Panc1 (cell line): ENCODE results near the gene PXK. TPM values are rescaled to one million over a fixed set of nuclear protein-coding genes. Genes with fewer than 3 reads are reported as not detected.

ENCODE experiments used
- ATAC-seq: fragments of 200-7000 bp; cut with Tn5 transposase; 2 replicates; pipeline ENCODE4 v1.9.1; 2020; ENCODE audit warnings: mild to moderate bottlenecking, moderate library complexity
- Bru-seq: library from RNA; stranded (reverse); fragments of 400-500 nt; gene quantifications from one replicate; lab custom pipeline; 2021; lab: Mats Ljungman, UMichigan
- BruChase-seq, 2 experiments: library from RNA; stranded (reverse); fragments of 400-500 nt; gene quantifications; one replicate each; lab custom pipeline; 2021; lab: Mats Ljungman, UMichigan
- BruUV-seq: library from RNA; stranded (reverse); fragments of 400-500 nt; replicated peaks from 2 replicates; lab custom pipeline; 2021; lab: Mats Ljungman, UMichigan
- CTCF ChIA-PET: fragments of 300-600 bp; sonication (Branson Sonifier 250); formaldehyde crosslinking; loops from one replicate; lab custom pipeline; 2022; ENCODE audit warnings: antibody characterized with exemption; lab: Charles Lee
- POLR2A ChIA-PET: fragments of 300-600 bp; sonication (Branson Sonifier 250); formaldehyde crosslinking; loops from one replicate; lab custom pipeline; 2022; ENCODE audit warnings: antibody characterized with exemption; lab: Charles Lee
- DNase-seq: peaks from one replicate; pipeline ENCODE4 v3.0.0-alpha.2; 2010; ENCODE audit warnings: low read depth, low spot score
- H3K27ac ChIP-seq: 2 replicates; pipeline ENCODE4 v1.5.1; 2011; ENCODE audit warnings: mild to moderate bottlenecking, low read length, inconsistent platforms
- H3K27me3 ChIP-seq: fragments of 200-500 bp; sonication (Bioruptor generic); 2 replicates; pipeline ENCODE4 v1.6.0; 2014; ENCODE audit warnings: low read length, inconsistent platforms; ENCODE audit not compliant: control insufficient read depth, insufficient read depth
- H3K36me3 ChIP-seq: fragments of 200-500 bp; sonication (Bioruptor generic); 2 replicates; pipeline ENCODE4 v1.5.1; 2014; ENCODE audit warnings: inconsistent platforms, mild to moderate bottlenecking, low read length, moderate library complexity; ENCODE audit not compliant: control insufficient read depth, insufficient read depth
- H3K4me1 ChIP-seq: 2 replicates; pipeline ENCODE4 v1.5.1; 2011; ENCODE audit warnings: inconsistent platforms, mild to moderate bottlenecking, low read length, moderate library complexity; ENCODE audit not compliant: control insufficient read depth, insufficient read depth
- H3K4me3 ChIP-seq, 2 experiments: 2 replicates each; pipeline ENCODE4 v1.5.1; 2011 to 2012; ENCODE audit warnings: low read depth in 2 of 2, low read length in 2 of 2, mild to moderate bottlenecking in 2 of 2, inconsistent platforms in 1 of 2, moderate library complexity in 1 of 2
- H3K9me3 ChIP-seq: fragments of 200-500 bp; sonication (Bioruptor generic); 2 replicates; pipeline ENCODE4 v1.5.1; 2014; ENCODE audit warnings: low read depth, mild to moderate bottlenecking, inconsistent platforms, low read length, moderate library complexity; ENCODE audit not compliant: control insufficient read depth, insufficient read depth
- POLR2AphosphoS5 ChIP-seq: IDR thresholded peaks from 2 replicates; pipeline ENCODE4 v1.6.1; 2012; ENCODE audit warnings: mild to moderate bottlenecking, low read depth, low read length, moderate library complexity
- SIN3A ChIP-seq: IDR thresholded peaks from 2 replicates; pipeline ENCODE4 v1.6.1; 2012; ENCODE audit warnings: low read depth, mild to moderate bottlenecking, low read length, moderate library complexity, borderline replicate concordance; ENCODE audit not compliant: insufficient read depth
- TCF7L2 ChIP-seq: IDR thresholded peaks from 2 replicates; pipeline ENCODE4 v1.6.1; 2011; ENCODE audit warnings: mild to moderate bottlenecking, low read depth, low read length, inconsistent platforms
- in situ Hi-C: cut with HindIII; loops from 2 replicates; pipeline ENCODE4 v1.10.0; 2016; ENCODE audit warnings: low sequenced_read_pairs, low pct_unique_long_range_greater_than_20kb
- intact Hi-C: fragments of 100-400 bp; cut with micrococcal nuclease; formaldehyde crosslinking; loops from one replicate; pipeline ENCODE4 v1.10.0; 2022; ENCODE audit not compliant: unreplicated experiment
- long read RNA-seq: library from polyadenylated mRNA; unstranded; transcript quantifications from one replicate; pipeline ENCODE4 v2.0.0, GENCODE V29; 2021; ENCODE audit not compliant: unreplicated experiment
- polyA plus RNA-seq: library from polyadenylated mRNA; unstranded; fragments of >200 nt; gene quantifications from one replicate; pipeline ENCODE4 v1.2.1, GENCODE V29; 2012; ENCODE audit warnings: missing spikeins; ENCODE audit not compliant: insufficient read length
- total RNA-seq: library from RNA; stranded (reverse); gene quantifications from one replicate; pipeline ENCODE4 v1.2.1, GENCODE V29; 2021; ENCODE audit not compliant: unreplicated experiment
- TF ChIP-seq, protein P1 (sequence below): fragments of 450-650 bp; IDR thresholded peaks from 2 replicates; pipeline ENCODE4 v1.5.1; 2017; ENCODE audit warnings: mild to moderate bottlenecking
- TF ChIP-seq, protein P2 (sequence below), 2 experiments: IDR thresholded peaks; 2 replicates each; pipeline ENCODE4 v1.6.1; 2011 to 2012; ENCODE audit warnings: low read depth in 2 of 2, control low read depth in 1 of 2, low read length in 1 of 2, mild to moderate bottlenecking in 1 of 2, moderate library complexity in 1 of 2; ENCODE audit not compliant: insufficient read depth in 1 of 2

PXK gene
- 14.2 TPM for total RNA-seq
- polyA plus RNA-seq: 11.6 TPM
- Bru-seq, nascent RNA: percentile 59 among the genes with signal in this experiment
- percentile 54 among the genes with signal in this experiment for BruChase-seq, experiment 1, labeled RNA remaining after a 2-hour chase
- percentile 57 among the genes with signal in this experiment for BruChase-seq, experiment 2, labeled RNA remaining after a 6-hour chase
- long read RNA-seq, transcript PXK-202 (18 exons, 2,037 nt): major isoform, 15 of 52 reads
- long read RNA-seq, partial matches to known transcripts: 7 of 52 reads
- long read RNA-seq, other reads (novel, unspliced or antisense): 25 of 52 reads

- ChIA-PET POLR2A (no interaction called here), CTCF (interaction anchor here (0.6 to 0.7 kb wide), 2 partner anchors 151 to 213 kb away, joined by 3 to 5 read pairs; no protein-coding TSS in a partner anchor)
- Histone ChIP-seq H3K4me3 (peak within 1 kb of the TSS; percentile 62 to 77), H3K27me3 (no peaks in the 10 kb centered on the region), H3K4me1 (peaks cover 8% of the 10 kb centered on the region), H3K36me3 (no peaks in the 10 kb centered on the region), H3K9me3 (no peaks in the 10 kb centered on the region), H3K27ac (peak within 1 kb of the TSS; percentile 86)
- peak; percentile 94 for ATAC-seq
- in situ Hi-C loops (no loop called here), intact Hi-C loops (no loop called here)
- no peak for TF ChIP-seq TCF7L2
- TF ChIP-seq, protein P1, sequence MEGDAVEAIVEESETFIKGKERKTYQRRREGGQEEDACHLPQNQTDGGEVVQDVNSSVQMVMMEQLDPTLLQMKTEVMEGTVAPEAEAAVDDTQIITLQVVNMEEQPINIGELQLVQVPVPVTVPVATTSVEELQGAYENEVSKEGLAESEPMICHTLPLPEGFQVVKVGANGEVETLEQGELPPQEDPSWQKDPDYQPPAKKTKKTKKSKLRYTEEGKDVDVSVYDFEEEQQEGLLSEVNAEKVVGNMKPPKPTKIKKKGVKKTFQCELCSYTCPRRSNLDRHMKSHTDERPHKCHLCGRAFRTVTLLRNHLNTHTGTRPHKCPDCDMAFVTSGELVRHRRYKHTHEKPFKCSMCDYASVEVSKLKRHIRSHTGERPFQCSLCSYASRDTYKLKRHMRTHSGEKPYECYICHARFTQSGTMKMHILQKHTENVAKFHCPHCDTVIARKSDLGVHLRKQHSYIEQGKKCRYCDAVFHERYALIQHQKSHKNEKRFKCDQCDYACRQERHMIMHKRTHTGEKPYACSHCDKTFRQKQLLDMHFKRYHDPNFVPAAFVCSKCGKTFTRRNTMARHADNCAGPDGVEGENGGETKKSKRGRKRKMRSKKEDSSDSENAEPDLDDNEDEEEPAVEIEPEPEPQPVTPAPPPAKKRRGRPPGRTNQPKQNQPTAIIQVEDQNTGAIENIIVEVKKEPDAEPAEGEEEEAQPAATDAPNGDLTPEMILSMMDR: peak; percentile 44
- TF ChIP-seq POLR2AphosphoS5: no peak
- TF ChIP-seq, protein P2, sequence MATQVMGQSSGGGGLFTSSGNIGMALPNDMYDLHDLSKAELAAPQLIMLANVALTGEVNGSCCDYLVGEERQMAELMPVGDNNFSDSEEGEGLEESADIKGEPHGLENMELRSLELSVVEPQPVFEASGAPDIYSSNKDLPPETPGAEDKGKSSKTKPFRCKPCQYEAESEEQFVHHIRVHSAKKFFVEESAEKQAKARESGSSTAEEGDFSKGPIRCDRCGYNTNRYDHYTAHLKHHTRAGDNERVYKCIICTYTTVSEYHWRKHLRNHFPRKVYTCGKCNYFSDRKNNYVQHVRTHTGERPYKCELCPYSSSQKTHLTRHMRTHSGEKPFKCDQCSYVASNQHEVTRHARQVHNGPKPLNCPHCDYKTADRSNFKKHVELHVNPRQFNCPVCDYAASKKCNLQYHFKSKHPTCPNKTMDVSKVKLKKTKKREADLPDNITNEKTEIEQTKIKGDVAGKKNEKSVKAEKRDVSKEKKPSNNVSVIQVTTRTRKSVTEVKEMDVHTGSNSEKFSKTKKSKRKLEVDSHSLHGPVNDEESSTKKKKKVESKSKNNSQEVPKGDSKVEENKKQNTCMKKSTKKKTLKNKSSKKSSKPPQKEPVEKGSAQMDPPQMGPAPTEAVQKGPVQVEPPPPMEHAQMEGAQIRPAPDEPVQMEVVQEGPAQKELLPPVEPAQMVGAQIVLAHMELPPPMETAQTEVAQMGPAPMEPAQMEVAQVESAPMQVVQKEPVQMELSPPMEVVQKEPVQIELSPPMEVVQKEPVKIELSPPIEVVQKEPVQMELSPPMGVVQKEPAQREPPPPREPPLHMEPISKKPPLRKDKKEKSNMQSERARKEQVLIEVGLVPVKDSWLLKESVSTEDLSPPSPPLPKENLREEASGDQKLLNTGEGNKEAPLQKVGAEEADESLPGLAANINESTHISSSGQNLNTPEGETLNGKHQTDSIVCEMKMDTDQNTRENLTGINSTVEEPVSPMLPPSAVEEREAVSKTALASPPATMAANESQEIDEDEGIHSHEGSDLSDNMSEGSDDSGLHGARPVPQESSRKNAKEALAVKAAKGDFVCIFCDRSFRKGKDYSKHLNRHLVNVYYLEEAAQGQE (IDR thresholded peaks at IDR 0.05; ENCODE audit: insufficient read depth in 1 of 2, low read depth in 2 of 2, low read length in 1 of 2): no peak
- peak; percentile 93; the same call in 1 of the 2 replicates for TF ChIP-seq SIN3A
- no peak for DNase-seq
- BruUV-seq: no TSS peak
Measured at GRCh38 chr3:58332575-58333188, at the start of gene PXK. Gene PXK (plus strand): TSS chr3:58332892. CDS start chr3:58332989, 97 bp downstream.

GRCh38 chr3:58285334-58285733, 47.4 kb upstream of the PXK start:
- intact Hi-C loops: no loop called here
- POLR2A ChIA-PET: no interaction called here
- no TSS peak for BruUV-seq
- Histone ChIP-seq H3K4me3 (no peak overlapping the region), H3K4me1 (no peaks in the 10 kb centered on the region), H3K36me3 (no peaks in the 10 kb centered on the region), H3K27ac (no peak overlapping the region), H3K9me3 (no peaks in the 10 kb centered on the region), H3K27me3 (no peaks in the 10 kb centered on the region)
- TF ChIP-seq TCF7L2 (no peak), SIN3A (no peak), POLR2AphosphoS5 (no peak)
- TF ChIP-seq, protein P2 (IDR thresholded peaks at IDR 0.05; ENCODE audit: insufficient read depth in 1 of 2, low read depth in 2 of 2, low read length in 1 of 2): no peak
- TF ChIP-seq, protein P1: no peak
- DNase-seq (no peak), ATAC-seq (no peak)
- CTCF ChIA-PET: no interaction called here
- in situ Hi-C loops: no loop called here
